Mucosa of rectum (tissue), 2 donors: ENCODE data around the gene KRT34.
"Not testable (repeated sequence)": the region's sequence is repeated elsewhere in the genome, so short reads cannot be mapped to it uniquely, and the experiment has no call there.

Experiments used
- H3K27ac ChIP-seq, 2 donors: one replicate each; pipeline ENCODE4 v1.7.0; 2013; ENCODE audit warnings: inconsistent platforms in 2 of 2, low read depth in 2 of 2, low read length in 2 of 2
- H3K27me3 ChIP-seq, 2 donors: one replicate each; pipeline ENCODE4 v1.7.0; 2013; ENCODE audit warnings: low read length in 2 of 2; ENCODE audit not compliant: control insufficient read depth in 2 of 2, insufficient read depth in 2 of 2
- H3K36me3 ChIP-seq, 2 donors: one replicate each; pipeline ENCODE4 v1.7.0; 2013; ENCODE audit warnings: low read length in 2 of 2; ENCODE audit not compliant: control insufficient read depth in 2 of 2, insufficient read depth in 2 of 2
- H3K4me1 ChIP-seq, 2 donors: one replicate each; pipeline ENCODE4 v1.7.0; 2013; ENCODE audit warnings: low read length in 2 of 2, mild to moderate bottlenecking in 1 of 2; ENCODE audit not compliant: control insufficient read depth in 2 of 2, insufficient read depth in 2 of 2
- H3K4me3 ChIP-seq, 2 donors: one replicate each; pipeline ENCODE4 v1.7.0; 2013; ENCODE audit warnings: low read length in 2 of 2
- H3K9ac ChIP-seq, 2 donors: one replicate each; pipeline ENCODE4 v1.7.0; 2013; ENCODE audit warnings: low read length in 2 of 2, low read depth in 1 of 2, mild to moderate bottlenecking in 1 of 2
- H3K9me3 ChIP-seq, 2 donors: one replicate each; pipeline ENCODE4 v1.7.0; 2013; ENCODE audit warnings: low read length in 2 of 2; ENCODE audit not compliant: control insufficient read depth in 2 of 2
- donor health status: healthy.
- donor health status: Normal muscosa, but diverticular disease.

KRT34 gene

GRCh38 chr17:41406205-41406604 is 24.1 kb upstream of the KRT34 start:
- no peak overlapping the region for H3K4me3 ChIP-seq
- peaks cover 0 to 4% of the 10 kb centered on the region in 2 donors for H3K27me3 ChIP-seq
- no peaks in the 10 kb centered on the region for H3K4me1 ChIP-seq
- H3K36me3 ChIP-seq, result no peaks in the 10 kb centered on the region
- no peak overlapping the region for H3K27ac ChIP-seq
- no peak overlapping the region for H3K9ac ChIP-seq
- no peaks in the 10 kb centered on the region for H3K9me3 ChIP-seq

GRCh38 chr17:41404024-41404671 is 22.0 kb upstream of the KRT34 start:
- no peaks in the 10 kb centered on the region for H3K4me1 ChIP-seq
- peaks cover 0 to 4% of the 10 kb centered on the region in 2 donors for H3K27me3 ChIP-seq
- no peaks in the 10 kb centered on the region for H3K36me3 ChIP-seq
- H3K4me3 ChIP-seq, result no peak overlapping the region
- H3K9me3 ChIP-seq, result no peaks in the 10 kb centered on the region
- no peak overlapping the region for H3K9ac ChIP-seq
- H3K27ac ChIP-seq, result no peak overlapping the region

DNA sequence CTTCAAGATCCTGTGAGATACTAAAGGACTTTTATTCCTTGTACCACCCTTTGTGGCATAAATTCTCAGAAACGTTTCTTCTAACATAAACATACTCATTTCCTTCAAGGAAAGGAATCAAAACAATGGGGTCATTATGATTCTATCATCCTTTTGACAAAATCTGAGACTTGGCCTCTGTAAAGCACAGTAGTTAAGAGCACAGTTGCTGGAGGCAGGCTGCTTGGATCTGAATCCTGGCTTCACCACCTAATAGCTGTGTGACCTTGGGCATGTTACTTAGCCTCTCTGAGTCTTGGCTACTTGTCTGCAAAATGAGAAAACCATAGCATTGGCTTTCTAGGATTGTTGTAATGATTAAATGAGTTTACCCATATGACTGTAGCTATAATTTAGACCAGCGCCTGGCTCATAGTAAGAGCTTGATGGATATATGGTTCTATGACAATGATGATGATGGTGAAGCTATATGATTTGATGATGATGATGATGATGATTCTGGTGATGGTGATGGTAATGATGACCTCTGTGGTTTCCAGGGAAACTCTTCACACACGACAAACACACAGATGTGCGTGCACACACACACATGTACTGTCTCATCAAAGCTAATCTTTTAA is 21.4 kb upstream of the KRT34 start:
- H3K9me3 ChIP-seq, result no peaks in the 10 kb centered on the region
- H3K27me3 ChIP-seq, result no peaks in the 10 kb centered on the region
- H3K36me3 ChIP-seq, result no peaks in the 10 kb centered on the region
- no peak overlapping the region for H3K9ac ChIP-seq
- H3K4me3 ChIP-seq, result no peak overlapping the region
- H3K4me1 ChIP-seq, result no peaks in the 10 kb centered on the region
- H3K27ac ChIP-seq, result no peak overlapping the region

- Histone ChIP-seq H3K27ac (no peak overlapping the region), H3K4me3 (no peak overlapping the region), H3K9ac (no peak overlapping the region), H3K9me3 (no peaks in the 10 kb centered on the region), H3K4me1 (no peaks in the 10 kb centered on the region), H3K36me3 (no peaks in the 10 kb centered on the region), H3K27me3 (no peaks in the 10 kb centered on the region)
Observed at GRCh38 chr17:41402161-41402560, 20.1 kb upstream of the KRT34 start.

- Histone ChIP-seq H3K36me3 (no peaks in the 10 kb centered on the region), H3K4me3 (no peak within 1 kb of the TSS), H3K27ac (no peak within 1 kb of the TSS), H3K9ac (no peak within 1 kb of the TSS), H3K27me3 (peaks cover 0 to 3% of the 10 kb centered on the region in 2 donors), H3K4me1 (no peaks in the 10 kb centered on the region), H3K9me3 (no peaks in the 10 kb centered on the region)
Observed at GRCh38 chr17:41396996-41397660, 15.0 kb upstream of the KRT34 start, which contains the start of gene KRT31. KRT31 (minus strand) TSS chr17:41397608; CDS start chr17:41397539, 69 bp downstream.

DNA sequence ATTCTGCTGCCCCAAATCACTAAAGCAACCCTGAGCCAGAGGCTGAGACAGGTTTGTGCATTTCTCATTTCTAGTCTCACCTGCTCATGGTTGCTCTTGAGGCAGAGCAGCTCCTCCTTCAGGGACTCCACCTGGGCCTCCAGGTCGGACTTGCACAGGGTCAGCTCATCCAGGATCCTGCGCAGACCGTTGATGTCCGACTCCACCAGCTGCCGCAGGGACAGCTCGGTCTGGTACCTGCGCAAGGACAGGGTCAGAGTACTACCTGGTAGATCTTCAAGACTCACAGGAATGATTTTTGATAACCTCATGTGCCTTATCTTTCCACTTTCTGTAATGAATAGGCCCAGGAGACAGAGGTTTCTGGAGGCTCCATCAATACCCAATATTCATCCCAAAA is 14.2 kb upstream of the KRT34 start:
- no peak overlapping the region for H3K9ac ChIP-seq
- H3K27ac ChIP-seq, result no peak overlapping the region
- H3K4me3 ChIP-seq, result no peak overlapping the region
- no peaks in the 10 kb centered on the region for H3K9me3 ChIP-seq
- no peaks in the 10 kb centered on the region for H3K36me3 ChIP-seq
- H3K27me3 ChIP-seq, result peaks cover 0 to 3% of the 10 kb centered on the region in 2 donors
- H3K4me1 ChIP-seq, result no peaks in the 10 kb centered on the region

DNA sequence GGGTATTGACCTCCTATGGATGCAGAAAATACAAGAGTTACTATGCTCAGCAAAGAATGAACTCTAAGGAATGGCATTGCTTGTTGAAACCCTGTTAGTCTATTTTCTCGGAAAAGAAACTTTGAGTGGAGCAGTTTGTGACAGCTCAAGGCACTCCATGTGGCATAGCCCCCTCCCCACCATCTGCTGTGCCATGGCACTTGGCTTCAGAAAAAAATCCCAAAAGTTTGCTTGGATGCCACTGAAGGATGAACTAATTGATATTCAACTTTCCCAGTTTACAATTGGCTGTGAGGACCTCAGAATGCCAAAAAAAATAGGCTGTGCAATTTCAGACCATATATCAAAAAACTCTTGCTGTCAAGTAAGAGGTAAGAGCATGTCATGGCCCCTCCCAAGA is 13.5 kb upstream of the KRT34 start:
- no peaks in the 10 kb centered on the region for H3K4me1 ChIP-seq
- H3K27ac ChIP-seq, result no peak overlapping the region
- no peaks in the 10 kb centered on the region for H3K9me3 ChIP-seq
- no peak overlapping the region for H3K9ac ChIP-seq
- H3K27me3 ChIP-seq, result peaks cover 0 to 3% of the 10 kb centered on the region in 2 donors
- H3K36me3 ChIP-seq, result no peaks in the 10 kb centered on the region
- no peak overlapping the region for H3K4me3 ChIP-seq

DNA sequence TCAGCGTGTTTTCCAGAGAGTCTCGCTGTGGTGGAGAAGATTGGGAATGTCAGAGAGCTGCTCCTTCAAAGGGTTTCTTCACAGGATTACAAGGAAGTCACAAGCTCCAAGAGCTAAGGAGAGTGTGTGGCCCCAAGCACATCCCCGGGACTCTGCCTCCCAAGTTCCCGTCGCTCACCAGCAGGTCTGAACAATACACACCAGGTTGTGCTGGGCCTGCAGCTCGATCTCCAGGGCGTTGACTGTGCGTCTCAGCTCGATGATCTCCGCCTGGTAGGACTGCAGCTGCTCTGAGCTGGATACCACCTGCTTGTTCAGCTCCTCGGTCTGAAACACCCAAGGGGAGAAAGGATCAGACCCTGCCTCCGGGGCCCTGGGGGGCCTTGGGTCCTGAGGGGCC is 12.9 kb upstream of the KRT34 start:
- not testable (repeated sequence) for H3K36me3 ChIP-seq, H3K27me3 ChIP-seq, H3K4me3 ChIP-seq, H3K9ac ChIP-seq, H3K4me1 ChIP-seq, H3K9me3 ChIP-seq, H3K27ac ChIP-seq

- Histone ChIP-seq H3K4me3 (no peak overlapping the region), H3K27ac (no peak overlapping the region), H3K36me3 (no peaks in the 10 kb centered on the region)
Observed at GRCh38 chr17:41394254-41394996, 12.3 kb upstream of the KRT34 start.

GRCh38 chr17:41393826-41394225 is 11.7 kb upstream of the KRT34 start:
- H3K4me3 ChIP-seq, result no peak overlapping the region
- no peak overlapping the region for H3K27ac ChIP-seq

More at GRCh38 chr17:41394254-41394996, 12.3 kb upstream of the KRT34 start:
- H3K9ac ChIP-seq, result no peak overlapping the region
- peaks cover 0 to 3% of the 10 kb centered on the region in 2 donors for H3K27me3 ChIP-seq
- no peaks in the 10 kb centered on the region for H3K4me1 ChIP-seq
- no peaks in the 10 kb centered on the region for H3K9me3 ChIP-seq

More at GRCh38 chr17:41393826-41394225, 11.7 kb upstream of the KRT34 start:
- Histone ChIP-seq H3K27me3 (peaks cover 0 to 3% of the 10 kb centered on the region in 2 donors), H3K9me3 (no peaks in the 10 kb centered on the region), H3K9ac (no peak overlapping the region), H3K36me3 (no peaks in the 10 kb centered on the region), H3K4me1 (no peaks in the 10 kb centered on the region)
